ENCODE data around the gene CAP2.

The CAP2 gene

DNA sequence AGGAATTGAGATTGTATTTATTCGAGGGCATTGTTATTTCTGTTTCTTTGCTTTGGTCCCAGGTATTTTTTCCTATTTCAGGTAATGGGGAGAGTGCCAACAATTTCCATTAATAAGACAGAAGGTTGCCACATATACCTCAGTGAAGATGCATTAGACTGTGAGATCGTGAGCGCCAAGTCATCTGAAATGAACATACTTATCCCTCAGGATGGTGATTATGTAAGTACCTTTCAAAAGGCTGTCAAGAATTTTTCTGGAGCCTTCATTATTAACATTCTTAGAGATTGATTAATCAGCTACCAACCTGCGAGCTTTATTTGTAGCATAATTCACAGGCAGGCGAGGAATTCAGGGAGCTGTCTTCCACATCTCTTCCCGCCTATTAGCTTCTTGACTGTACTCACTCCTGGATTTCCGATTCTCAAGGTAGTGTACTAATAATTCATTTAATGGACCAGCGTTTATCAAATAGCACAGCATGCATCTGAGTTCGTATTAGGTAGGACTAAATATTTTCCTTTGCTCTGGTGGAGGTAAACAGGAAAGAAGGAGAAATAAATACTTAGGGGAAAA is 158.1 kb downstream of the CAP2 start:
- ATAC-seq (ENCODE audit: insufficient read depth, low read depth) (no peak), DNase-seq (no peak)
- no peak overlapping the region for H3K9ac ChIP-seq (ENCODE audit: low read depth, low read length)
- H3K4me3 ChIP-seq (ENCODE audit: low read depth in 1 of 2, low read length in 2 of 2) = no peak overlapping the region
- H3K79me2 ChIP-seq (ENCODE audit: insufficient read depth, low read length) = no peaks in the 10 kb centered on the region
- TF ChIP-seq, protein P1, sequence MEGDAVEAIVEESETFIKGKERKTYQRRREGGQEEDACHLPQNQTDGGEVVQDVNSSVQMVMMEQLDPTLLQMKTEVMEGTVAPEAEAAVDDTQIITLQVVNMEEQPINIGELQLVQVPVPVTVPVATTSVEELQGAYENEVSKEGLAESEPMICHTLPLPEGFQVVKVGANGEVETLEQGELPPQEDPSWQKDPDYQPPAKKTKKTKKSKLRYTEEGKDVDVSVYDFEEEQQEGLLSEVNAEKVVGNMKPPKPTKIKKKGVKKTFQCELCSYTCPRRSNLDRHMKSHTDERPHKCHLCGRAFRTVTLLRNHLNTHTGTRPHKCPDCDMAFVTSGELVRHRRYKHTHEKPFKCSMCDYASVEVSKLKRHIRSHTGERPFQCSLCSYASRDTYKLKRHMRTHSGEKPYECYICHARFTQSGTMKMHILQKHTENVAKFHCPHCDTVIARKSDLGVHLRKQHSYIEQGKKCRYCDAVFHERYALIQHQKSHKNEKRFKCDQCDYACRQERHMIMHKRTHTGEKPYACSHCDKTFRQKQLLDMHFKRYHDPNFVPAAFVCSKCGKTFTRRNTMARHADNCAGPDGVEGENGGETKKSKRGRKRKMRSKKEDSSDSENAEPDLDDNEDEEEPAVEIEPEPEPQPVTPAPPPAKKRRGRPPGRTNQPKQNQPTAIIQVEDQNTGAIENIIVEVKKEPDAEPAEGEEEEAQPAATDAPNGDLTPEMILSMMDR (IDR thresholded peaks at IDR 0.05; ENCODE audit: borderline replicate concordance, extremely low read depth, low read length, poor library complexity, severe bottlenecking) = no peak
- TF ChIP-seq EZH2 (IDR thresholded peaks at IDR 0.05; ENCODE audit: borderline replicate concordance, low read depth, low read length, severe bottlenecking) = no peak
- H3K9me3 ChIP-seq (ENCODE audit: insufficient read depth, low read length, severe bottlenecking) = no peaks in the 10 kb centered on the region
- no peaks in the 10 kb centered on the region for H4K20me1 ChIP-seq (ENCODE audit: insufficient read depth, low read length)
- H2AFZ ChIP-seq (ENCODE audit: low read depth, low read length) = no peak overlapping the region
- no peak overlapping the region for H3K4me2 ChIP-seq (ENCODE audit: insufficient read depth, low read length)
- no peaks in the 10 kb centered on the region for H3K4me1 ChIP-seq (ENCODE audit: insufficient read depth, low read length)
- H3K27me3 ChIP-seq (ENCODE audit: insufficient read depth, low read length, poor library complexity) = no peaks in the 10 kb centered on the region
- no peak overlapping the region for H3K27ac ChIP-seq (ENCODE audit: low read length)
- H3K36me3 ChIP-seq (ENCODE audit: insufficient read depth, low read length) = no peaks in the 10 kb centered on the region

DNA sequence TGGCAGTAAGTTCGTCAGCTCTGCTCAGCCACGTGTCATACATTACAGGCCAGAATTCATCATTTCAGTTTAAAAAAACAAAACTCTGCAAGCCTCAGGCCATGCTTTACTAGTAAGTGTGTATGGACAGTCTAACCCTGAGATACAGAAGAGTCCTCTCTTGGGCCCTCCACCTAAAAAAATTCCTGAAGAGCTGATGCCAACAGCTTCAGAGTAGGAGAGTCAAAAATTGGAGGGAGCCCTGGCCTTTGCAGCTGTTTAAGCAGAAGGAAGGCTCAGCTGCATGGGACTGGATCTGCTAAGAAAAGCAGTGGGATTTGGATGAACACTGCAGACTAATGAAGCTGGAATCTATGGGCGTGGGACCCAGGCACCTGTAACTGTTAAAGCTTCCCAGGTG is 159.5 kb downstream of the CAP2 start:
- ATAC-seq (ENCODE audit: insufficient read depth, low read depth) = no peak
- TF ChIP-seq, protein P1 (IDR thresholded peaks at IDR 0.05; ENCODE audit: borderline replicate concordance, extremely low read depth, low read length, poor library complexity, severe bottlenecking) = no peak
- no peak for TF ChIP-seq EZH2 (IDR thresholded peaks at IDR 0.05; ENCODE audit: borderline replicate concordance, low read depth, low read length, severe bottlenecking)
- Histone ChIP-seq H3K9ac (ENCODE audit: low read depth, low read length) (no peak overlapping the region), H3K4me2 (ENCODE audit: insufficient read depth, low read length) (no peak overlapping the region), H3K27ac (ENCODE audit: low read length) (no peak overlapping the region), H3K79me2 (ENCODE audit: insufficient read depth, low read length) (no peaks in the 10 kb centered on the region), H3K4me1 (ENCODE audit: insufficient read depth, low read length) (no peaks in the 10 kb centered on the region), H3K9me3 (ENCODE audit: insufficient read depth, low read length, severe bottlenecking) (no peaks in the 10 kb centered on the region), H3K36me3 (ENCODE audit: insufficient read depth, low read length) (no peaks in the 10 kb centered on the region), H3K27me3 (ENCODE audit: insufficient read depth, low read length, poor library complexity) (no peaks in the 10 kb centered on the region), H2AFZ (ENCODE audit: low read depth, low read length) (no peak overlapping the region), H4K20me1 (ENCODE audit: insufficient read depth, low read length) (no peaks in the 10 kb centered on the region), H3K4me3 (ENCODE audit: low read depth in 1 of 2, low read length in 2 of 2) (no peak overlapping the region)
- no peak for DNase-seq

DNA sequence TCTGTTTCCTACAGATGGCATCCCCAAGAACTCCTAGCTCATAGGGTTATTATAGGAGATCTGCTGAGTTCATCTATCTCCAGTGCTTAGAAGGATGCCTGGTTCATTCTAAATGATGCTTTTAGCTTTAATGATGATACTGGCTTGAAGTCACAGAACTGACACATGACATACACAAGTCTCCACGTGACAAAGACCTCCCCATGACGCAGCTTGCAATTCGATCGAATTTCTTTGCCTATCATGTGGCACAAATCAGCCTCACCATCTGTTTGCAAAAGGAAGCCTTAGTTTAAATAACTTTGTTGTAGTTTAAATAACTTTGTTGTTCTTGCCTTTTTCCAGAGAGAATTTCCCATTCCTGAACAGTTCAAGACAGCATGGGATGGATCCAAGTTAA is 162.6 kb downstream of the CAP2 start:
- Histone ChIP-seq H3K4me1 (ENCODE audit: insufficient read depth, low read length) (no peaks in the 10 kb centered on the region), H3K4me2 (ENCODE audit: insufficient read depth, low read length) (no peak overlapping the region), H3K9ac (ENCODE audit: low read depth, low read length) (no peak overlapping the region), H3K9me3 (ENCODE audit: insufficient read depth, low read length, severe bottlenecking) (no peaks in the 10 kb centered on the region), H3K36me3 (ENCODE audit: insufficient read depth, low read length) (no peaks in the 10 kb centered on the region), H3K79me2 (ENCODE audit: insufficient read depth, low read length) (no peaks in the 10 kb centered on the region), H2AFZ (ENCODE audit: low read depth, low read length) (no peak overlapping the region), H3K4me3 (ENCODE audit: low read depth in 1 of 2, low read length in 2 of 2) (no peak overlapping the region), H3K27ac (ENCODE audit: low read length) (no peak overlapping the region), H4K20me1 (ENCODE audit: insufficient read depth, low read length) (no peaks in the 10 kb centered on the region), H3K27me3 (ENCODE audit: insufficient read depth, low read length, poor library complexity) (no peaks in the 10 kb centered on the region)
- no peak for ATAC-seq (ENCODE audit: insufficient read depth, low read depth)
- TF ChIP-seq, protein P1 (IDR thresholded peaks at IDR 0.05; ENCODE audit: borderline replicate concordance, extremely low read depth, low read length, poor library complexity, severe bottlenecking) = no peak
- TF ChIP-seq EZH2 (IDR thresholded peaks at IDR 0.05; ENCODE audit: borderline replicate concordance, low read depth, low read length, severe bottlenecking) = no peak
- no peak for DNase-seq

DNA sequence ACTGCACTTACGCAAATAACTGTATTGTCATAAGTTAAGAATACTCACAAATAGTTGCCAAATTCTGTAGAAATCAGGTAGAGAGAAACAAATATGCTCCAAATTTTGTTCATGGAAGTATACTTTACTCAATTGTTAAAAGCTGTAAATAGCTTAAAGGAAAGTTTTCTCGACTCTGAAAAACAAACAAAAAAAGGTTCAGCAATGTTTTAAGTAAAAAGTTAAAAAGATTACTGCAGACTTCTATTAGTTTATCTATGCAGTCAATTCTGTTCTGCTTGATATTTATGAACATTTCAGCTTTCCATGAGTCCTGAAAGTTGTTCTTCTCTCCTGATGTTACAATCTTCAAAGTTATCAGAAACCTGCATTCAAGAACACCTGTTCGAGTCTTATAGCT is 169.2 kb downstream of the CAP2 start:
- Histone ChIP-seq H3K4me1 (ENCODE audit: insufficient read depth, low read length) (no peaks in the 10 kb centered on the region), H3K27me3 (ENCODE audit: insufficient read depth, low read length, poor library complexity) (no peaks in the 10 kb centered on the region), H2AFZ (ENCODE audit: low read depth, low read length) (no peak overlapping the region), H3K4me2 (ENCODE audit: insufficient read depth, low read length) (no peak overlapping the region), H3K4me3 (ENCODE audit: low read depth in 1 of 2, low read length in 2 of 2) (no peak overlapping the region), H3K79me2 (ENCODE audit: insufficient read depth, low read length) (no peaks in the 10 kb centered on the region), H3K9ac (ENCODE audit: low read depth, low read length) (no peak overlapping the region), H3K9me3 (ENCODE audit: insufficient read depth, low read length, severe bottlenecking) (peaks cover 17% of the 10 kb centered on the region), H4K20me1 (ENCODE audit: insufficient read depth, low read length) (no peaks in the 10 kb centered on the region), H3K36me3 (ENCODE audit: insufficient read depth, low read length) (no peaks in the 10 kb centered on the region), H3K27ac (ENCODE audit: low read length) (no peak overlapping the region)
- no peak for TF ChIP-seq EZH2 (IDR thresholded peaks at IDR 0.05; ENCODE audit: borderline replicate concordance, low read depth, low read length, severe bottlenecking)
- TF ChIP-seq, protein P1 (IDR thresholded peaks at IDR 0.05; ENCODE audit: borderline replicate concordance, extremely low read depth, low read length, poor library complexity, severe bottlenecking) = no peak
- ATAC-seq (ENCODE audit: insufficient read depth, low read depth) (no peak), DNase-seq (no peak)
